GM23338 (cell line): ENCODE measurements around the gene ENTHD1. TPM values are rescaled to one million over a fixed set of nuclear protein-coding genes. Genes with fewer than 3 reads are reported as not detected.

Experiments used
- ATAC-seq: fragments of 200-7000 bp; cut with Tn5 transposase; 3 replicates; pipeline ENCODE4 v1.9.1; 2020
- DNase-seq: peaks from one replicate; pipeline ENCODE4 v3.0.0-alpha.2; 2015; ENCODE audit warnings: low spot score
- H2AFZ ChIP-seq: fragments of 200-600 bp; sonication (generic); 2 replicates; pipeline ENCODE4 v1.8.0; 2016; ENCODE audit warnings: antibody characterized with exemption, mild to moderate bottlenecking, moderate library complexity
- H3F3A ChIP-seq: fragments of 200-600 bp; sonication (generic); replicated peaks from 2 replicates; pipeline ENCODE4 v1.8.0; 2017; ENCODE audit warnings: antibody characterized with exemption, mixed run types, low read depth
- H3K27ac ChIP-seq: fragments of 200-600 bp; sonication (generic); 2 replicates; pipeline ENCODE4 v1.6.1; 2016; ENCODE audit warnings: low read depth
- H3K27me3 ChIP-seq: fragments of 200-600 bp; sonication (generic); 2 replicates; pipeline ENCODE4 v1.8.0; 2016; ENCODE audit warnings: mild to moderate bottlenecking, mixed run types, moderate library complexity; ENCODE audit not compliant: insufficient read depth
- H3K36me3 ChIP-seq: fragments of 200-600 bp; sonication (generic); 2 replicates; pipeline ENCODE4 v1.8.0; 2016; ENCODE audit warnings: mild to moderate bottlenecking; ENCODE audit not compliant: insufficient read depth
- H3K4me1 ChIP-seq: fragments of 200-600 bp; sonication (generic); 2 replicates; pipeline ENCODE4 v1.8.0; 2016; ENCODE audit warnings: mild to moderate bottlenecking, moderate library complexity; ENCODE audit not compliant: insufficient read depth
- H3K4me2 ChIP-seq: fragments of 200-600 bp; sonication (generic); 2 replicates; pipeline ENCODE4 v1.7.1; 2017; ENCODE audit warnings: mixed run types
- H3K4me3 ChIP-seq: fragments of 200-600 bp; sonication (generic); 2 replicates; pipeline ENCODE4 v1.6.1; 2016; ENCODE audit warnings: mixed run types
- H3K79me2 ChIP-seq: fragments of 200-600 bp; sonication (generic); replicated peaks from 2 replicates; pipeline ENCODE4 v1.8.0; 2017; ENCODE audit warnings: mild to moderate bottlenecking; ENCODE audit not compliant: insufficient read depth
- H3K9me2 ChIP-seq: fragments of 200-600 bp; sonication (generic); 2 replicates; pipeline ENCODE4 v1.8.0; 2017; ENCODE audit not compliant: insufficient read depth
- H4K20me1 ChIP-seq: fragments of 200-600 bp; sonication (generic); replicated peaks from 2 replicates; pipeline ENCODE4 v1.8.0; 2017; ENCODE audit warnings: mild to moderate bottlenecking; ENCODE audit not compliant: insufficient read depth
- H3K27ac Mint-ChIP-seq: 2 replicates; pipeline ENCODE4 v1.8.0; 2020; ENCODE audit warnings: inconsistent platforms, mild to moderate bottlenecking, moderate library complexity, mixed read lengths
- H3K27me3 Mint-ChIP-seq: 3 replicates; pipeline ENCODE4 v1.8.0; 2022; ENCODE audit warnings: low read depth, mild to moderate bottlenecking, moderate library complexity, mixed read lengths, inconsistent platforms; ENCODE audit not compliant: insufficient read depth, poor library complexity
- H3K36me3 Mint-ChIP-seq: 3 replicates; pipeline ENCODE4 v1.8.0; 2021; ENCODE audit warnings: low read depth, mild to moderate bottlenecking, inconsistent platforms, moderate library complexity, mixed read lengths
- H3K4me1 Mint-ChIP-seq: 3 replicates; pipeline ENCODE4 v1.8.0; 2020; ENCODE audit warnings: mild to moderate bottlenecking, inconsistent platforms, mixed read lengths
- H3K4me3 Mint-ChIP-seq: 3 replicates; pipeline ENCODE4 v1.8.0; 2021; ENCODE audit warnings: moderate library complexity, mild to moderate bottlenecking, inconsistent platforms, mixed read lengths
- H3K9me3 Mint-ChIP-seq: 3 replicates; pipeline ENCODE4 v1.8.0; 2020; ENCODE audit warnings: moderate library complexity, mild to moderate bottlenecking, inconsistent platforms, mixed read lengths
- CREB1 ChIP-seq: fragments of 250-450 bp; sonication (Bioruptor Pico); IDR thresholded peaks from 2 replicates; pipeline ENCODE4 v1.5.0; 2020; ENCODE audit warnings: low read depth, mild to moderate bottlenecking, moderate library complexity
- EZH2 ChIP-seq: fragments of 200-600 bp; sonication (generic); IDR thresholded peaks from one replicate; pipeline ENCODE4 v1.8.0; 2017; ENCODE audit warnings: antibody characterized with exemption, mild to moderate bottlenecking, low read depth; ENCODE audit not compliant: unreplicated experiment
- EZH2phosphoT487 ChIP-seq: fragments of 200-600 bp; sonication (generic); IDR thresholded peaks from one replicate; pipeline ENCODE4 v1.8.1; 2018; ENCODE audit warnings: antibody characterized with exemption; ENCODE audit not compliant: unreplicated experiment
- JUNB ChIP-seq: IDR thresholded peaks from one replicate; pipeline ENCODE4 v1.6.1; 2016; ENCODE audit warnings: antibody characterized with exemption; ENCODE audit not compliant: unreplicated experiment
- NANOG ChIP-seq: IDR thresholded peaks from 2 replicates; pipeline ENCODE4 v1.6.1; 2016; ENCODE audit warnings: antibody characterized with exemption, borderline replicate concordance
- POLR2AphosphoS5 ChIP-seq: IDR thresholded peaks from 2 replicates; pipeline ENCODE4 v1.6.1; 2016; ENCODE audit warnings: antibody characterized with exemption, low read depth
- STAT1 ChIP-seq: IDR thresholded peaks from one replicate; pipeline ENCODE4 v1.6.1; 2016; ENCODE audit warnings: antibody characterized with exemption; ENCODE audit not compliant: unreplicated experiment
- ZNF114 ChIP-seq: fragments of 250-450 bp; sonication (Bioruptor Pico); IDR thresholded peaks from 2 replicates; pipeline ENCODE4 v1.5.0; 2020; ENCODE audit warnings: mild to moderate bottlenecking, moderate library complexity
- ZNF331 ChIP-seq: fragments of 250-450 bp; sonication (Bioruptor Pico); IDR thresholded peaks from 2 replicates; pipeline ENCODE4 v1.5.0; 2020; ENCODE audit warnings: low read depth, mild to moderate bottlenecking, moderate library complexity
- polyA plus RNA-seq: library from polyadenylated mRNA; unstranded; fragments of >200 nt; fragmentation: Nextera tagmentation; extraction: Ambion mirVana; gene quantifications from 2 replicates; pipeline ENCODE4 v1.2.1, GENCODE V29; 2016
- total RNA-seq: library from RNA; depleted of rRNA; stranded (reverse); fragments of >200 nt; shearing (Covaris generic); gene quantifications from 2 replicates; pipeline ENCODE4 v1.2.3, GENCODE V29; 2014
- TF ChIP-seq, protein P1 (sequence below), 2 experiments: fragments of 200-600 bp in 1 of 2; sonication (generic) in 1 of 2; conservative IDR thresholded peaks; 2 replicates each; pipeline versions ENCODE4 v1.5.1 to v1.6.1; 2016 to 2017; ENCODE audit warnings: antibody characterized with exemption in 2 of 2, low read depth in 2 of 2, mild to moderate bottlenecking in 2 of 2, moderate library complexity in 1 of 2
- TF ChIP-seq, protein P2 (sequence below): fragments of 250-450 bp; sonication (Bioruptor Pico); IDR thresholded peaks from 2 replicates; pipeline ENCODE4 v1.5.0; 2020; ENCODE audit warnings: mild to moderate bottlenecking, moderate library complexity
- TF ChIP-seq, protein P3 (sequence below): IDR thresholded peaks from one replicate; pipeline ENCODE4 v1.6.1; 2018; ENCODE audit warnings: antibody characterized with exemption; ENCODE audit not compliant: unreplicated experiment
- TF ChIP-seq, protein P4 (sequence below): IDR thresholded peaks from 2 replicates; pipeline ENCODE4 v1.6.1; 2016; ENCODE audit warnings: antibody characterized with exemption

ENTHD1 gene
- total and polyA plus RNA-seq, 2 experiments from 2014 or later: not detected

DNA sequence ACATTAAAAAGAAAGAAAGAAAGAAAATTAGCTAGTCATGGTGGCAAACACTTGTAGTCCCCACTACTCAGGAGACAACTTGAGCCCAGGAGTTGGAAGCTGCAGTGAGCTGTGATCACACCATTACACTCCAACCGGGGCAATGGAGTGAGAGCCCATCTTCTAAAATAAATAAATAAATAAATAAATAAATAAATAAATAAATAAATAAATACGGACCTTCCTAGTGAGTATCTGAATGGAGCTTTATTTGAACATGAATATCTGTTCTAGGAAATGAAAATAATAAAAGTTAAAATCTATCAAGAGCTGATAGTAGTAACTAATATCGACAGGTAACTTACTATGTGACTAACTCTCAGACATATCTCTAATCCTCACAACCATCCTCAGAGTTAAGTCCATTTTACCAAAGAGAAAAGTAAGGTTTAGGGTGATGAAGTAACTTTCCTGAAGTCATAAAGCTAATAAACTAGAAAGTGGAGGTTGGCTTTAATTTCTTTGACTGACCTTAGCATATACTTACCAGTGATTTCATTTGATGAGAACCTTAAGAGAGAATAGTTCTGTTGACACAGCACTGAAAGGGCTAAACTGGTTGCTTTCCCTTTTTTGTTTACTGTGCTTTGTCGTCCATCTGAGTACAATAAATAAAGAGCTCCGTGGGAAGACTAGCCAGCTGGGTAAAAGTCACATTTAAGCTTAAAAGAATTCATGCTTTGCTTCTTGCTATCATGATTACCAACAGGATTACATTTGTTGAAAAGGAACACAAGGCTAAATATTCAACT, 22.4 kb downstream of the ENTHD1 start:
- DNase-seq (no peak), ATAC-seq (no peak)
- Histone ChIP-seq H3K36me3 (no peaks in the 10 kb centered on the region), H2AFZ (no peak overlapping the region), H3F3A (no peaks in the 10 kb centered on the region), H3K4me3 (no peak overlapping the region), H3K4me1 (no peaks in the 10 kb centered on the region), H3K27me3 (no peaks in the 10 kb centered on the region), H3K79me2 (no peaks in the 10 kb centered on the region), H3K4me2 (no peak overlapping the region), H3K9me2 (0 out of 2 replicates have a peak, but pooled peaks cover 3% of the 10 kb centered on the region), H3K27ac (no peak overlapping the region), H4K20me1 (no peaks in the 10 kb centered on the region)
- H3K9me3 Mint-ChIP-seq: no peaks in the 10 kb centered on the region
- H3K4me3 Mint-ChIP-seq: no peak overlapping the region
- H3K36me3 Mint-ChIP-seq: no peaks in the 10 kb centered on the region
- no peaks in the 10 kb centered on the region for H3K4me1 Mint-ChIP-seq
- no peaks in the 10 kb centered on the region for H3K27me3 Mint-ChIP-seq
- TF ChIP-seq, protein P1, sequence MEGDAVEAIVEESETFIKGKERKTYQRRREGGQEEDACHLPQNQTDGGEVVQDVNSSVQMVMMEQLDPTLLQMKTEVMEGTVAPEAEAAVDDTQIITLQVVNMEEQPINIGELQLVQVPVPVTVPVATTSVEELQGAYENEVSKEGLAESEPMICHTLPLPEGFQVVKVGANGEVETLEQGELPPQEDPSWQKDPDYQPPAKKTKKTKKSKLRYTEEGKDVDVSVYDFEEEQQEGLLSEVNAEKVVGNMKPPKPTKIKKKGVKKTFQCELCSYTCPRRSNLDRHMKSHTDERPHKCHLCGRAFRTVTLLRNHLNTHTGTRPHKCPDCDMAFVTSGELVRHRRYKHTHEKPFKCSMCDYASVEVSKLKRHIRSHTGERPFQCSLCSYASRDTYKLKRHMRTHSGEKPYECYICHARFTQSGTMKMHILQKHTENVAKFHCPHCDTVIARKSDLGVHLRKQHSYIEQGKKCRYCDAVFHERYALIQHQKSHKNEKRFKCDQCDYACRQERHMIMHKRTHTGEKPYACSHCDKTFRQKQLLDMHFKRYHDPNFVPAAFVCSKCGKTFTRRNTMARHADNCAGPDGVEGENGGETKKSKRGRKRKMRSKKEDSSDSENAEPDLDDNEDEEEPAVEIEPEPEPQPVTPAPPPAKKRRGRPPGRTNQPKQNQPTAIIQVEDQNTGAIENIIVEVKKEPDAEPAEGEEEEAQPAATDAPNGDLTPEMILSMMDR (conservative IDR thresholded peaks at IDR 0.05; ENCODE audit: low read depth in 2 of 2): no peak
- no peak for TF ChIP-seq ZNF114 (CRISPR knock-in tag)
- TF ChIP-seq POLR2AphosphoS5: no peak
- no peak for TF ChIP-seq JUNB
- TF ChIP-seq, protein P2, sequence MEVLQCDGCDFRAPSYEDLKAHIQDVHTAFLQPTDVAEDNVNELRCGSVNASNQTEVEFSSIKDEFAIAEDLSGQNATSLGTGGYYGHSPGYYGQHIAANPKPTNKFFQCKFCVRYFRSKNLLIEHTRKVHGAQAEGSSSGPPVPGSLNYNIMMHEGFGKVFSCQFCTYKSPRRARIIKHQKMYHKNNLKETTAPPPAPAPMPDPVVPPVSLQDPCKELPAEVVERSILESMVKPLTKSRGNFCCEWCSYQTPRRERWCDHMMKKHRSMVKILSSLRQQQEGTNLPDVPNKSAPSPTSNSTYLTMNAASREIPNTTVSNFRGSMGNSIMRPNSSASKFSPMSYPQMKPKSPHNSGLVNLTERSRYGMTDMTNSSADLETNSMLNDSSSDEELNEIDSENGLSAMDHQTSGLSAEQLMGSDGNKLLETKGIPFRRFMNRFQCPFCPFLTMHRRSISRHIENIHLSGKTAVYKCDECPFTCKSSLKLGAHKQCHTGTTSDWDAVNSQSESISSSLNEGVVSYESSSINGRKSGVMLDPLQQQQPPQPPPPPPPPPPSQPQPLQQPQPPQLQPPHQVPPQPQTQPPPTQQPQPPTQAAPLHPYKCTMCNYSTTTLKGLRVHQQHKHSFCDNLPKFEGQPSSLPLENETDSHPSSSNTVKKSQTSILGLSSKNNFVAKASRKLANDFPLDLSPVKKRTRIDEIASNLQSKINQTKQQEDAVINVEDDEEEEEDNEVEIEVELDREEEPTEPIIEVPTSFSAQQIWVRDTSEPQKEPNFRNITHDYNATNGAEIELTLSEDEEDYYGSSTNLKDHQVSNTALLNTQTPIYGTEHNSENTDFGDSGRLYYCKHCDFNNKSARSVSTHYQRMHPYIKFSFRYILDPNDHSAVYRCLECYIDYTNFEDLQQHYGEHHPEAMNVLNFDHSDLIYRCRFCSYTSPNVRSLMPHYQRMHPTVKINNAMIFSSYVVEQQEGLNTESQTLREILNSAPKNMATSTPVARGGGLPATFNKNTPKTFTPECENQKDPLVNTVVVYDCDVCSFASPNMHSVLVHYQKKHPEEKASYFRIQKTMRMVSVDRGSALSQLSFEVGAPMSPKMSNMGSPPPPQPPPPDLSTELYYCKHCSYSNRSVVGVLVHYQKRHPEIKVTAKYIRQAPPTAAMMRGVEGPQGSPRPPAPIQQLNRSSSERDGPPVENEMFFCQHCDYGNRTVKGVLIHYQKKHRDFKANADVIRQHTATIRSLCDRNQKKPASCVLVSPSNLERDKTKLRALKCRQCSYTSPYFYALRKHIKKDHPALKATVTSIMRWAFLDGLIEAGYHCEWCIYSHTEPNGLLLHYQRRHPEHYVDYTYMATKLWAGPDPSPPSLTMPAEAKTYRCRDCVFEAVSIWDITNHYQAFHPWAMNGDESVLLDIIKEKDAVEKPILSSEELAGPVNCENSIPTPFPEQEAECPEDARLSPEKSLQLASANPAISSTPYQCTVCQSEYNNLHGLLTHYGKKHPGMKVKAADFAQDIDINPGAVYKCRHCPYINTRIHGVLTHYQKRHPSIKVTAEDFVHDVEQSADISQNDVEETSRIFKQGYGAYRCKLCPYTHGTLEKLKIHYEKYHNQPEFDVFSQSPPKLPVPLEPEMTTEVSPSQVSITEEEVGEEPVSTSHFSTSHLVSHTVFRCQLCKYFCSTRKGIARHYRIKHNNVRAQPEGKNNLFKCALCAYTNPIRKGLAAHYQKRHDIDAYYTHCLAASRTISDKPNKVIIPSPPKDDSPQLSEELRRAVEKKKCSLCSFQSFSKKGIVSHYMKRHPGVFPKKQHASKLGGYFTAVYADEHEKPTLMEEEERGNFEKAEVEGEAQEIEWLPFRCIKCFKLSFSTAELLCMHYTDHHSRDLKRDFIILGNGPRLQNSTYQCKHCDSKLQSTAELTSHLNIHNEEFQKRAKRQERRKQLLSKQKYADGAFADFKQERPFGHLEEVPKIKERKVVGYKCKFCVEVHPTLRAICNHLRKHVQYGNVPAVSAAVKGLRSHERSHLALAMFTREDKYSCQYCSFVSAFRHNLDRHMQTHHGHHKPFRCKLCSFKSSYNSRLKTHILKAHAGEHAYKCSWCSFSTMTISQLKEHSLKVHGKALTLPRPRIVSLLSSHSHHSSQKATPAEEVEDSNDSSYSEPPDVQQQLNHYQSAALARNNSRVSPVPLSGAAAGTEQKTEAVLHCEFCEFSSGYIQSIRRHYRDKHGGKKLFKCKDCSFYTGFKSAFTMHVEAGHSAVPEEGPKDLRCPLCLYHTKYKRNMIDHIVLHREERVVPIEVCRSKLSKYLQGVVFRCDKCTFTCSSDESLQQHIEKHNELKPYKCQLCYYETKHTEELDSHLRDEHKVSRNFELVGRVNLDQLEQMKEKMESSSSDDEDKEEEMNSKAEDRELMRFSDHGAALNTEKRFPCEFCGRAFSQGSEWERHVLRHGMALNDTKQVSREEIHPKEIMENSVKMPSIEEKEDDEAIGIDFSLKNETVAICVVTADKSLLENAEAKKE (CRISPR knock-in tag): no peak
- TF ChIP-seq, protein P3, sequence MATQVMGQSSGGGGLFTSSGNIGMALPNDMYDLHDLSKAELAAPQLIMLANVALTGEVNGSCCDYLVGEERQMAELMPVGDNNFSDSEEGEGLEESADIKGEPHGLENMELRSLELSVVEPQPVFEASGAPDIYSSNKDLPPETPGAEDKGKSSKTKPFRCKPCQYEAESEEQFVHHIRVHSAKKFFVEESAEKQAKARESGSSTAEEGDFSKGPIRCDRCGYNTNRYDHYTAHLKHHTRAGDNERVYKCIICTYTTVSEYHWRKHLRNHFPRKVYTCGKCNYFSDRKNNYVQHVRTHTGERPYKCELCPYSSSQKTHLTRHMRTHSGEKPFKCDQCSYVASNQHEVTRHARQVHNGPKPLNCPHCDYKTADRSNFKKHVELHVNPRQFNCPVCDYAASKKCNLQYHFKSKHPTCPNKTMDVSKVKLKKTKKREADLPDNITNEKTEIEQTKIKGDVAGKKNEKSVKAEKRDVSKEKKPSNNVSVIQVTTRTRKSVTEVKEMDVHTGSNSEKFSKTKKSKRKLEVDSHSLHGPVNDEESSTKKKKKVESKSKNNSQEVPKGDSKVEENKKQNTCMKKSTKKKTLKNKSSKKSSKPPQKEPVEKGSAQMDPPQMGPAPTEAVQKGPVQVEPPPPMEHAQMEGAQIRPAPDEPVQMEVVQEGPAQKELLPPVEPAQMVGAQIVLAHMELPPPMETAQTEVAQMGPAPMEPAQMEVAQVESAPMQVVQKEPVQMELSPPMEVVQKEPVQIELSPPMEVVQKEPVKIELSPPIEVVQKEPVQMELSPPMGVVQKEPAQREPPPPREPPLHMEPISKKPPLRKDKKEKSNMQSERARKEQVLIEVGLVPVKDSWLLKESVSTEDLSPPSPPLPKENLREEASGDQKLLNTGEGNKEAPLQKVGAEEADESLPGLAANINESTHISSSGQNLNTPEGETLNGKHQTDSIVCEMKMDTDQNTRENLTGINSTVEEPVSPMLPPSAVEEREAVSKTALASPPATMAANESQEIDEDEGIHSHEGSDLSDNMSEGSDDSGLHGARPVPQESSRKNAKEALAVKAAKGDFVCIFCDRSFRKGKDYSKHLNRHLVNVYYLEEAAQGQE: no peak
- no peak for TF ChIP-seq CREB1
- no peak for TF ChIP-seq STAT1
- no peak for TF ChIP-seq ZNF331 (CRISPR knock-in tag)
- TF ChIP-seq NANOG: no peak
- TF ChIP-seq EZH2: no peak
- TF ChIP-seq, protein P4, sequence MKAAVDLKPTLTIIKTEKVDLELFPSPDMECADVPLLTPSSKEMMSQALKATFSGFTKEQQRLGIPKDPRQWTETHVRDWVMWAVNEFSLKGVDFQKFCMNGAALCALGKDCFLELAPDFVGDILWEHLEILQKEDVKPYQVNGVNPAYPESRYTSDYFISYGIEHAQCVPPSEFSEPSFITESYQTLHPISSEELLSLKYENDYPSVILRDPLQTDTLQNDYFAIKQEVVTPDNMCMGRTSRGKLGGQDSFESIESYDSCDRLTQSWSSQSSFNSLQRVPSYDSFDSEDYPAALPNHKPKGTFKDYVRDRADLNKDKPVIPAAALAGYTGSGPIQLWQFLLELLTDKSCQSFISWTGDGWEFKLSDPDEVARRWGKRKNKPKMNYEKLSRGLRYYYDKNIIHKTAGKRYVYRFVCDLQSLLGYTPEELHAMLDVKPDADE: no peak
- TF ChIP-seq EZH2phosphoT487: no peak
- H3K27ac Mint-ChIP-seq: no peak overlapping the region
